MCF 10A (cell line): ENCODE results near the gene AGBL4. TPM values are rescaled to one million over a fixed set of nuclear protein-coding genes. Genes with fewer than 3 reads are reported as not detected.

Source experiments
- BruUV-seq: library from RNA; stranded (reverse); fragments of 400-500 nt; replicated peaks from 2 replicates; lab custom pipeline; 2021; lab: Mats Ljungman, UMichigan
- CTCF ChIA-PET: fragments of 300-600 bp; sonication (Branson Sonifier 250); formaldehyde crosslinking; extraction: SDS; loops from one replicate; lab custom pipeline; 2021; ENCODE audit warnings: antibody characterized with exemption, inconsistent platforms; lab: Yijun Ruan, JAX
- POLR2A ChIA-PET: fragments of 300-600, 350-650 bp; sonication (Branson Sonifier 250); formaldehyde crosslinking; extraction: SDS; loops from one replicate; lab custom pipeline; 2020; ENCODE audit warnings: antibody characterized with exemption, inconsistent platforms; lab: Yijun Ruan, JAX
- DNase-seq: peaks from one replicate; pipeline ENCODE4 v3.0.0-alpha.2; 2018; ENCODE audit not compliant: unreplicated experiment
- H3K27ac Mint-ChIP-seq: one replicate; pipeline ENCODE4 v1.8.0; 2022; ENCODE audit warnings: mild to moderate bottlenecking, low read depth, mixed read lengths; ENCODE audit not compliant: unreplicated experiment
- H3K27me3 Mint-ChIP-seq: one replicate; pipeline ENCODE4 v1.8.0; 2022; ENCODE audit warnings: mixed read lengths; ENCODE audit not compliant: insufficient read depth, unreplicated experiment
- H3K36me3 Mint-ChIP-seq: one replicate; pipeline ENCODE4 v1.8.0; 2022; ENCODE audit warnings: mild to moderate bottlenecking, moderate library complexity, mixed read lengths; ENCODE audit not compliant: insufficient read depth, unreplicated experiment
- H3K4me1 Mint-ChIP-seq: one replicate; pipeline ENCODE4 v1.8.0; 2022; ENCODE audit warnings: mixed read lengths; ENCODE audit not compliant: insufficient read depth, unreplicated experiment
- H3K4me3 Mint-ChIP-seq: one replicate; pipeline ENCODE4 v1.8.0; 2022; ENCODE audit warnings: mild to moderate bottlenecking, moderate library complexity, mixed read lengths; ENCODE audit not compliant: unreplicated experiment
- H3K9me3 Mint-ChIP-seq: one replicate; pipeline ENCODE4 v1.8.0; 2022; ENCODE audit warnings: mixed read lengths; ENCODE audit not compliant: unreplicated experiment
- CTCF ChIP-seq: fragments of 200-600 bp; IDR thresholded peaks from one replicate; pipeline ENCODE4 v1.8.0; 2022; ENCODE audit warnings: antibody characterized with exemption, mild to moderate bottlenecking; ENCODE audit not compliant: unreplicated experiment
- intact Hi-C: fragments of 100-400 bp; cut with micrococcal nuclease; formaldehyde crosslinking; loops from 2 replicates; pipeline ENCODE4 v1.14.1; 2022
- total RNA-seq: library from RNA; stranded (reverse); gene quantifications from 2 replicates; pipeline ENCODE4 v1.2.3, GENCODE V29; 2022

AGBL4 gene
- total RNA-seq, 1 experiment from 2014 or later = not detected

- intact Hi-C loops = loop anchor here (1.0 to 5.0 kb wide), 5 partner anchors 27 to 405 kb away; no protein-coding TSS in a partner anchor
- no peak overlapping the region for H3K27ac Mint-ChIP-seq
- ChIA-PET POLR2A (no interaction called here), CTCF (interaction anchor here (0.5 to 3.6 kb wide), 48 partner anchors 8 to 1052 kb away, joined by 3 to 36 read pairs (median 4); partner anchors contain the start of gene SPATA6)
- no peaks in the 10 kb centered on the region for H3K27me3 Mint-ChIP-seq
- DNase-seq = peak; percentile 73
- no peaks in the 10 kb centered on the region for H3K9me3 Mint-ChIP-seq
- no TSS peak for BruUV-seq
- peak; percentile 78 for TF ChIP-seq CTCF
- no peak overlapping the region for H3K4me3 Mint-ChIP-seq
- no peaks in the 10 kb centered on the region for H3K36me3 Mint-ChIP-seq
- H3K4me1 Mint-ChIP-seq = peaks cover 18% of the 10 kb centered on the region
These were observed 1525.5 kb downstream of the AGBL4 start for GRCh38 chr1:48498096-48498791.

DNA sequence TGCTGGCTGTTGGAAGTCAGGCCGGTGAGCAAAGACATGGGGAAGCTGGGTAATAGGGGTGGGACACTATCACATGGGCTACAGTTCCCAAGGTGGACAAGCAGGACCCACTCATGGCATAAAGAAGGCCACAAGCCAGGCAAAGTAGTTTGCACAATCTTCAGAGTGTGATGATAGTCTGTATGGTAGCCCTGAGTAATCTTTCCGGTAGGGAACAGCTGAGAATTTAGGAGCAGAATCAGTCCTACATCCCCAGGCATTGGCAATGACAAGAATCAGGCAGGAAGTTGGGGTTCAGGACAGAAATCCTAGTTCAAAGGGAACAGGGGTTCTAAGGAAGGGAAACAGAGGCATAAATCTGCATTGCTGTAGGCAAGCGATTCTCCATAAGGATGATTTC, 1527.8 kb downstream of the AGBL4 start:
- peaks cover 18% of the 10 kb centered on the region for H3K4me1 Mint-ChIP-seq
- no peak for TF ChIP-seq CTCF
- intact Hi-C loops = loop anchor here (5.0 kb wide), 1 partner anchor 139 kb away; no protein-coding TSS in a partner anchor
- ChIA-PET POLR2A (no interaction called here), CTCF (interaction anchor here (0.6 to 1.5 kb wide), 6 partner anchors 20 to 238 kb away, joined by 3 to 5 read pairs (median 4); no protein-coding TSS in a partner anchor)
- no peaks in the 10 kb centered on the region for H3K9me3 Mint-ChIP-seq
- no peak overlapping the region for H3K27ac Mint-ChIP-seq
- BruUV-seq = no TSS peak
- H3K27me3 Mint-ChIP-seq = no peaks in the 10 kb centered on the region
- no peaks in the 10 kb centered on the region for H3K36me3 Mint-ChIP-seq
- H3K4me3 Mint-ChIP-seq = no peak overlapping the region
- DNase-seq = no peak

- H3K4me3 Mint-ChIP-seq = no peak overlapping the region
- no peaks in the 10 kb centered on the region for H3K36me3 Mint-ChIP-seq
- no peak for DNase-seq
- ChIA-PET POLR2A (interaction anchor here (0.7 to 2.0 kb wide), 2 partner anchors 23 to 1537 kb away, joined by 3 to 10 read pairs; partner anchors contain the start of gene SPATA6), CTCF (interaction anchor here (0.6 to 1.4 kb wide), 2 partner anchors 10 to 19 kb away, joined by 3 to 6 read pairs; no protein-coding TSS in a partner anchor)
- no peak overlapping the region for H3K27ac Mint-ChIP-seq
- intact Hi-C loops = loop anchor here (5.0 kb wide), 1 partner anchor 138 kb away; no protein-coding TSS in a partner anchor
- no peak for TF ChIP-seq CTCF
- H3K27me3 Mint-ChIP-seq = no peaks in the 10 kb centered on the region
- H3K9me3 Mint-ChIP-seq = no peaks in the 10 kb centered on the region
- H3K4me1 Mint-ChIP-seq = peaks cover 18% of the 10 kb centered on the region
- BruUV-seq = no TSS peak
These were observed 1528.6 kb downstream of the AGBL4 start for GRCh38 chr1:48495166-48495565.
